Stomach (tissue), 4 donors: ENCODE measurements around the gene ERC1.

Experiments used
- CTCF ChIP-seq, 7 experiments: fragments of 450-650 bp in 4 of 7; fragments of 200-600 bp in 3 of 7; sonication (generic) in 3 of 7; IDR thresholded peaks; one replicate each; pipeline ENCODE4 v1.5.1; 2016 to 2019; ENCODE audit warnings: antibody characterized with exemption in 7 of 7, control low read depth in 2 of 7, mild to moderate bottlenecking in 1 of 7
- EP300 ChIP-seq: sonication (generic); formaldehyde crosslinking; IDR thresholded peaks from one replicate; pipeline ENCODE4 v1.6.1; 2017; ENCODE audit warnings: antibody characterized with exemption
- POLR2AphosphoS5 ChIP-seq, 3 donors: sonication (generic); formaldehyde crosslinking; IDR thresholded peaks; one replicate each; pipeline ENCODE4 v1.6.1; 2016; ENCODE audit warnings: antibody characterized with exemption in 3 of 3

- TF ChIP-seq CTCF (IDR thresholded peaks at IDR 0.05) = no peak
- no peak for TF ChIP-seq POLR2AphosphoS5 (IDR thresholded peaks at IDR 0.05)
- TF ChIP-seq EP300 = no peak
These were observed 508.3 kb downstream of the ERC1 start for GRCh38 chr12:1499351-1499750.
